Glomerular endothelial cell (primary cell): ENCODE data around the gene SLC35F2. TPM values are rescaled to one million over a fixed set of nuclear protein-coding genes. Genes with fewer than 3 reads are reported as not detected.

Source experiments
- DNase-seq: peaks from one replicate; pipeline ENCODE4 v3.0.0-alpha.2; 2011; ENCODE audit warnings: low read depth, low spot score; ENCODE audit errors: extremely low read depth
- total RNA-seq: library from RNA; depleted of rRNA; stranded (reverse); fragments of >200 nt; gene quantifications from 2 replicates; pipeline ENCODE4 v1.2.3, GENCODE V29; 2015

The SLC35F2 gene
- total RNA-seq, 1 donor from 2014 or later = 47.1 TPM

DNA sequence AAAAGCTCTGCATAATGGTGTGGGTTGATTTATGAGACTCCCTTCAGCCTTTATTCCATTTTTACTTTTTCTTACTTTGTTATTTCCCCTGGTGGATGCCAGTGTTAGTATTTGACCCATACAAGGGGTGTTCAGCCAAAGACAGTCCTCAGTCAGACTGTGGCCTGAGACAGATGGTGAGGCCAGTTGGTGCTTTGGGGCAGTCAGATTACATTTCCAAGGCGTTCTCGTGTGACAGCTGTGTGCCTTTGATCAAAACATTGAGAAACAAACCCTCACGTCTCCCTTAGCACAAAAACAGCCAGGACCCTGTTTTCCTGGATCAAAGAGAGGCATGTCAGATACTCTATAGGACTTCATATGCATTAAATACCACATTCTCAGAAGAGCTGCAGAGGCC lies 115.4 kb downstream of the SLC35F2 start:
- DNase-seq = no peak

DNA sequence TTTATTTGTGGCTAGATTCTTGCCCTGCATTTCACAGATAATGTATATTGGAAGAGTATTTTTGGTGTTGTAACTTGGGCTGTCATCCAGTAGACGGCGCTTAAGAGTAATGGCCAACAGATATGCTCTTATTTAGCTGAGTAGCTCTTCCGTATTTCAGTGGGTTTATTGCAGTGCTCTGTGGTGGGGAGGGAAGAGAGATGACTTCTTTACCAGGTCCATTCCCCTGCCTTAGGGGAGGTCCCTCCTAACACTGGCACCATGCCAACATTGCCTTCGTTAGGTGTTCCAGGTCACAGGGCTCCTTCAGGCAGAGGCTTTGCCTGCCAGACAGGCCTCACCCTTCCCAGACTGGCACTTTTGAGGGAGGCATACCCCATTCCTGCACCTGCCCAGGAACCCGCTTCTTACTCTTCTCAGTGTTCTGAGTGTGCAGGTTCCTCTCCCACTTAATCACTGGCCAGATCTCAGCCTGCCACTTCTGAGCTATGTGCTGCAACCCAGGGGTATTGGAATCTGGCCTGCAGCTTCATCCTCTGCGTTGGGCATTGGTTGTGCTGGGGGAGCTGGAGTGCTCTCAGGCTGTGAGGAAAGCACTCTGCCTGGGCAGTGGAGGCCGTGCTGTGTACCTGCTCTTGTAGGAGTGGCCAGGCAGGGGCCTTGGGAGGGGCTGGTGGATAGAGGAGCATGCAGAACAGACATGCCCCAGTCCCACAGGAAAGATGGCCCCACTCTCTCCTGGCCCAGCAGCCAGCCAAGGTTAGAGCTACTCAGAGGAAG lies 117.4 kb downstream of the SLC35F2 start:
- peak; percentile 18 for DNase-seq

Other genes with a start within 250 kb of the SLC35F2 start
- gene SLN, start 146.7 kb downstream of the SLC35F2 start, total RNA-seq = 2.1 TPM in 1 of 2 replicates, not detected in the other
- gene RAB39A, start 69.7 kb upstream of the SLC35F2 start, total RNA-seq = not detected in 2 replicates
- gene CUL5, start 150.1 kb upstream of the SLC35F2 start, total RNA-seq = 25.8 and 27.1 TPM in 2 replicates